BLaER1 treated with 17β-estradiol and CSF1 and Interleukin-3, amounts not matched to agents 10 nM and 100 nM (cell line): ENCODE data around the gene MCCD1.
"Not testable (repeated sequence)": the region's sequence is repeated elsewhere in the genome, so short reads cannot be mapped to it uniquely, and the experiment has no call there.

Experiments
- H3K27ac ChIP-seq, 11 experiments: shearing (Covaris generic); formaldehyde crosslinking; 2 replicates each; pipeline ENCODE4 v1.8.1; 2022
- H3K27me3 ChIP-seq, 11 experiments: shearing (Covaris generic); formaldehyde crosslinking; 2 replicates each; pipeline ENCODE4 v1.8.1; 2022
- H3K36me3 ChIP-seq, 11 experiments: shearing (Covaris generic); formaldehyde crosslinking; 2 replicates each; pipeline ENCODE4 v1.8.1; 2022
- H3K4me1 ChIP-seq, 10 experiments: shearing (Covaris generic); formaldehyde crosslinking; 2 replicates each; pipeline ENCODE4 v1.8.1; 2022
- H3K4me2 ChIP-seq, 11 experiments: shearing (Covaris generic); formaldehyde crosslinking; 2 replicates each; pipeline ENCODE4 v1.8.1; 2022
- H3K4me3 ChIP-seq, 10 experiments: shearing (Covaris generic); formaldehyde crosslinking; 2 replicates each; pipeline ENCODE4 v1.8.1; 2022
- H3K9ac ChIP-seq, 11 experiments: shearing (Covaris generic); formaldehyde crosslinking; 2 replicates each; pipeline ENCODE4 v1.8.1; 2022
- H3K9me3 ChIP-seq, 11 experiments: shearing (Covaris generic); formaldehyde crosslinking; replicated peaks in 1 of 11; 2 replicates each; pipeline ENCODE4 v1.8.1; 2022
- H4K20me1 ChIP-seq, 11 experiments: shearing (Covaris generic); formaldehyde crosslinking; 2 replicates each; pipeline ENCODE4 v1.8.1; 2022
- Cebpa-rat ChIP-seq, 11 experiments: shearing (Covaris generic); IDR thresholded peaks; 2 replicates each; pipeline ENCODE4 v1.8.1; 2022

MCCD1 gene, protein sequence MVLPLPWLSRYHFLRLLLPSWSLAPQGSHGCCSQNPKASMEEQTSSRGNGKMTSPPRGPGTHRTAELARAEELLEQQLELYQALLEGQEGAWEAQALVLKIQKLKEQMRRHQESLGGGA

DNA sequence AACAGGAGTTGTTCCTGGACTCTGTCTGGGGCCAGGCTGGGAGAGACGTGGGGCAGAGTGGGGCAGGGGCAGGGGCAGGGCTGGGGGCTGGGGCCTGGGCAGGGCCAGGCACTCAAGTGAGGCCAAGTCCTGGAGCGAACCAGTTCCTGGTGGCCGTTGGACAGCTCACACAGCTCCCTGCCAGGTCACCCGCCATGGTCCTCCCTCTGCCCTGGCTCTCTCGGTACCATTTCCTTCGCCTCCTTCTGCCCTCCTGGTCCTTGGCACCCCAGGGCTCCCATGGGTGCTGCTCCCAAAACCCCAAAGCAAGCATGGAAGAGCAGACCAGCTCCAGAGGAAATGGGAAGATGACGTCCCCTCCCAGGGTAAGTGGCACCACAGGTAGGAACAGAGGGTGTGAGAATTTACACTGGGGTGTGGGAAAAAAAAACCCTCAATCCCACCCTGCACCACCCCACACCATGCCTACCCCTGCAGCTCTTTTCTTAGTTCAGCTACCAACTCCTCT, at the start of gene MCCD1:
Gene MCCD1 (plus strand): TSS at position 142 of the 508 bp plus-strand sequence. CDS start 53 bp downstream, at position 195.
- TF ChIP-seq Cebpa-rat (IDR thresholded peaks at IDR 0.05) = no peak
- Histone ChIP-seq H3K27ac (no peak within 1 kb of the TSS), H3K4me3 (no peak within 1 kb of the TSS), H3K9ac (no peak within 1 kb of the TSS; a peak in 1 of 22 replicates), H3K27me3 (no peaks in the 10 kb centered on the region), H3K36me3 (peaks cover 43 to 51% (median 46%) of the 10 kb centered on the region in 11 experiments), H4K20me1 (peaks cover 43 to 72% (median 55%) of the 10 kb centered on the region in 11 experiments), H3K4me1 (peaks cover 0 to 11% (median 0%) of the 10 kb centered on the region in 10 experiments; a peak in 6 of 20 replicates), H3K9me3 (no peaks in the 10 kb centered on the region), H3K4me2 (no peak within 1 kb of the TSS)

DNA sequence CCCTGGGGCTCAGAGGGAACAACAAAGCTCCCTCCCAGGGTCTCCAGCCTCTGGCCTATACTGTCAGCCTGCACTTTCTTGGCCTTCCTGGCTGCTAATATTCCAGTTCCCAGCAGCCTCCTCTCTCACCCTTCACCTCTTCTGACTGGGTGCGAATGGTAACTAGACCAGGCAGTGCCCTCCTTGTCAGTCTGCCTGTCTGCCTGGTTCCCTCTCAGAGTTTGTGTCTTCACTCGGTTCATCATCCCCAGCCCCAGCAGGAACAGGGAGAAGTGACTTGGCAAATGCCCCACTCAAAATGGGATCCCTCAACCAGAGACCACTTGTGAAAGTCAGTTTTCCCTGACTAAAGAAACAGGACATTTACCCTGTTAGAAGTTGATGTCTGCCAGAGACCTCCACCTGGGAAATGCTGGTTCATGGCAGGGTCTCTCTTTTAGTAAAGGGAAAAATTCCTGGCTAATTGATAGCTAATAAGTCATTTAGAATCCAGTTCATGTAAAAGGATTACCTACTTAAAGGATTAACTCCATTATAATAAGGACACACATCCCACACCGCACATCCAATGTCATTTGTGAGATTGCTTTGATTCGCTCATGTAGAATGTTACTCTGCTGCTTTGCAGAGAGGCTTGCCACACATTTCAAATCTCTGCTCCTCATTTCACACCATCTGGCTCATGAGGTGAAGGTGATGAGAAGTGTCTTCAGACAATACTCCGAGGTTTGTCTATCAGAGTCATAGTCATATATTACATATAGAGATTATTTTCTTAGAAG, 49.4 kb upstream of the MCCD1 start:
- Histone ChIP-seq H3K4me1 (peaks cover 0 to 8% (median 0%) of the 10 kb centered on the region in 10 experiments; a peak in 7 of 20 replicates), H3K9ac (no peak overlapping the region), H3K9me3 (no peaks in the 10 kb centered on the region), H3K36me3 (peaks cover 0 to 13% (median 0%) of the 10 kb centered on the region in 11 experiments; a peak in 2 of 22 replicates), H3K27me3 (no peaks in the 10 kb centered on the region), H3K27ac (no peak overlapping the region), H3K4me3 (no peak overlapping the region), H3K4me2 (no peak overlapping the region), H4K20me1 (peaks cover 0 to 17% (median under 1%) of the 10 kb centered on the region in 11 experiments; a peak in 7 of 22 replicates)
- TF ChIP-seq Cebpa-rat (IDR thresholded peaks at IDR 0.05) = no peak

DNA sequence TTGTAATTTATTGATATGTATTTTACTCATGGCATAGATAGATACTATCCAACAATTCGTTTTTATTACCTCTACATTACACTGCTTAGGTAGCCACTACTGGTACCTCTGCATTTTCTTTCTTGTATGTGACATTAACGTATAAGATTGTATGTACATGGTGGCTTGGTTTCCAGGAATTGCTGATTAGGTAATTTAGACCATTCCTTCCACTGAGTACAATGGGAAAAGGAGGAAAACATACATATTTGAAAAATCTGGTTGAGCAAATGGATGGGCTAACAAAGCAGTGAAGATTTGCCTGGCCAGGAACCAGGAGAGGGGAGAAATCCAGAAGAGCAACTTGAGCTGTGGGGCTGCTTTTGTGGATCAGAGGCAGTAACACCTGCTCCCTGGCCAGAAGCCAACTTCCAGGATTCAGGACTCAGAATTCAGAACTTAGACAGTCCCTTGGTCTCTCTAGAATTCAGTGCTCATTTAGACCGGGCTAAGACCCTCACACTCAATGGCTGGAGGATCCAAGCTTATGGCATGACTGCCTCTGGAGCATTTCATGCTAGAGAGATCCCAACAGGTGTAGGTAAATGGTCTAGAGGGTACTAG, 48.7 kb upstream of the MCCD1 start:
- Histone ChIP-seq H3K4me2 (no peak overlapping the region), H3K36me3 (peaks cover 0 to 9% (median 0%) of the 10 kb centered on the region in 11 experiments; a peak in 2 of 22 replicates), H3K4me3 (no peak overlapping the region), H3K4me1 (peaks cover 0 to 1% (median 0%) of the 10 kb centered on the region in 10 experiments; a peak in 1 of 20 replicates), H3K9ac (no peak overlapping the region), H3K9me3 (no peaks in the 10 kb centered on the region), H4K20me1 (peaks cover 0 to 11% (median 0%) of the 10 kb centered on the region in 11 experiments; a peak in 4 of 22 replicates), H3K27ac (no peak overlapping the region), H3K27me3 (no peaks in the 10 kb centered on the region)
- TF ChIP-seq Cebpa-rat (IDR thresholded peaks at IDR 0.05) = no peak

DNA sequence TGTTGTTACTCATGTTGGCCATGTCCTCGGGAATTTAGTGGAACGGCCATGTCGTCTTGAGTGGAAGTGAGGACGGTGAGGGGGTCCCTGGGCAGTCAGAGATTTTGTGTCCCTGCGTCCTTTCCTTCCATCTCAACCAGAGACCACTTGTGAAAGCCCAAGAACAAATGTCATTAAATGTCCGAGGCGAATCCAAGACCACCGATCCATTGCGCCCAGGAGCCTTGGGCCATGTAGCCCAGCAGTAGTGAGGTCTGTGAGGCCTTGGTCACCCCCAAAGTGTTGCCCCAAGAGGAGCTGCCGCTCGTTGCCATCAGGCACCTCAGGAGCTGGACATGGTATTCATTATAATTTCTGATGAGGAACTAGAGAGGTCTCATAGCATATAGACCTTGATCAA, 48.2 kb upstream of the MCCD1 start:
- Histone ChIP-seq H3K4me3 (no peak overlapping the region), H3K9ac (no peak overlapping the region), H3K4me2 (no peak overlapping the region), H3K27ac (no peak overlapping the region), H3K9me3 (no peaks in the 10 kb centered on the region), H3K4me1 (no peaks in the 10 kb centered on the region), H4K20me1 (peaks cover 0 to 8% (median 0%) of the 10 kb centered on the region in 11 experiments; a peak in 3 of 22 replicates), H3K36me3 (peaks cover 0 to 6% (median 0%) of the 10 kb centered on the region in 11 experiments; a peak in 2 of 22 replicates), H3K27me3 (no peaks in the 10 kb centered on the region)
- no peak for TF ChIP-seq Cebpa-rat (IDR thresholded peaks at IDR 0.05)

DNA sequence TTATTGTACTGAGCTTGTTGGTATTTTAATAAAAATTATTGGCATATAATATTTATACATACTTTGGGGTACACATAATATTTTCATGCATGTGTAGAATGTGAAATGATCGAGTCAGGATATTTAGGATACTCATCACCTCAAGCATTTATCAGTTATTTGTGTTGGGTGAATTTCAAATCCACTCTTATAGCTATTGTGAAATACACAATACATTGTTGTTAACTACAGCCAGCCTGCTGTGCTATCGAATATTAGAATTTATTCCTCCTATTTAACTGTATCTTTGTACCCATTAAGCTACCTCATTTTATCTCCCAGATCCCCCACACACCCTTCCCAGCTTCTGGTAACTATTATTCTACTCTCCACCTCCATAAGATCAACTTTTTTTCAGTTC, 45.4 kb upstream of the MCCD1 start:
- Histone ChIP-seq H4K20me1 (no peaks in the 10 kb centered on the region; a peak in 1 of 22 replicates), H3K27me3 (no peaks in the 10 kb centered on the region), H3K27ac (no peak overlapping the region), H3K4me2 (no peak overlapping the region), H3K4me3 (no peak overlapping the region), H3K9me3 (peaks cover 0 to 8% (median 0%) of the 10 kb centered on the region in 11 experiments; a peak in 2 of 22 replicates), H3K36me3 (peaks cover 0 to 16% (median 0%) of the 10 kb centered on the region in 11 experiments; a peak in 5 of 22 replicates), H3K4me1 (peaks cover 0 to 8% (median 0%) of the 10 kb centered on the region in 10 experiments; a peak in 4 of 20 replicates), H3K9ac (no peak overlapping the region)
- no peak for TF ChIP-seq Cebpa-rat (IDR thresholded peaks at IDR 0.05)

DNA sequence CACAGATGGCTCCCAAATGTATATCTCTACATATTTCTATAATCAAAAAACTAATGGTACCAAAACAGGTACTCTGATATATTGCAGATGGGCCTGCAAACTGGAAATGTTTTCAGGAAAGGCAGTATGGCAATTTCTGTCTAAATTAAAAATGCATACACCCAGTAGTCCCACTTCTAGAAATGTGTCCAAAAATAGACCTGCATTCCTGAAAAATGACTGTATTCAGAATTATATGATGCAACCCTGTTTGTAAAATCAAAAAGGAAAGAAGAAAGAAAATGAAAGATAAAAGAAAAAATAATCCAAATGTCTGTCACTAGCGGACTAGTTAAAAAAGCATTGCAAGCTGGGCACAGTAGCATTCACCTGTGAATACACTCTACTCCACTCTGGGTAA, 43.7 kb upstream of the MCCD1 start:
- no peak overlapping the region for H3K4me3 ChIP-seq
- TF ChIP-seq Cebpa-rat (IDR thresholded peaks at IDR 0.05) = no peak
- no peaks in the 10 kb centered on the region for H4K20me1 ChIP-seq
- peaks cover 0 to 27% (median 0%) of the 10 kb centered on the region in 11 experiments; a peak in 6 of 22 replicates for H3K36me3 ChIP-seq
- H3K4me2 ChIP-seq = no peak overlapping the region
- no peak overlapping the region for H3K27ac ChIP-seq
- H3K4me1 ChIP-seq = peaks cover 0 to 9% (median under 1%) of the 10 kb centered on the region in 10 experiments; a peak in 5 of 20 replicates
- no peaks in the 10 kb centered on the region for H3K27me3 ChIP-seq
- H3K9ac ChIP-seq = no peak overlapping the region; a peak in 1 of 22 replicates
- H3K9me3 ChIP-seq = peaks cover 0 to 8% (median 0%) of the 10 kb centered on the region in 11 experiments; a peak in 2 of 22 replicates

DNA sequence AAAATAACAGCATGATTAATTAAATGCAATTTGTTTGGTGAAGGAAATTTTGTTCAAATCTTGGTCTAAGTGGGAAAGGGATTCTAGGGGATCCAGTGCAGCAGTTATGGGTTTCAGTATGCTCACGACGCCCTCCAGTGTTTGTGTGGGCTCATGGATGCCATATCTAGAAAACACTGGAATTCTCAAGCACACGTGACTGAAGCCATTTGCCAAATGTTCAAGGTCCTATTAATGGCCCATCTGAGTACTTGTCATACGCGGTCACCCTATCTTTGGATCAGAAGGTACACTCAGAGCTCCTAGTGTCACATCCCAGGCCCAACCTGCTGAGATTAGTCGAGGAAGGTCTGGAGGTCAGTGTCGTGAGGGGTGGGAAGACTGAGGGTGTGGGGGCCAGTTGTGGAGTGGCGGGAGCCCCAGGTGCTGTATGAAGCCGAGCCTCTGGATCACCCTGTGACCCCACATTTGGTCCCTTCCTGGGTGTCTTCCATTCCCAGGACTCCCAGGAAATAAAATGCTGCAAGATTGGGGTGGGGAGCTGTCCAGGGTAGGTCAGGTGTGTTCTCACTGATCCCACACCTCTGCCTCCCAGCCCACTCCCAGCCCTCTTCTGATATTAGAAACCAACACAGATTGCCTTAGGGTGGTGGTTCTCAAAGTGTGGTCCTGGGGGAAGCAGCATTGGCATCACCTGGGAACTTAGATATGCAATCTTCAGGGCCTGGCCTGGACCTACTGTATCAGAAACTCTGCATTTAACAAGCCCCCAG, 42.5 kb upstream of the MCCD1 start:
- H3K27me3 ChIP-seq, H4K20me1 ChIP-seq, H3K4me2 ChIP-seq, H3K27ac ChIP-seq, H3K9ac ChIP-seq, H3K9me3 ChIP-seq, H3K4me3 ChIP-seq: not testable (repeated sequence)
- Histone ChIP-seq H3K36me3 (peaks cover 0 to 27% (median 0%) of the 10 kb centered on the region in 11 experiments; a peak in 6 of 22 replicates), H3K4me1 (peaks cover 3 to 21% (median 10%) of the 10 kb centered on the region in 10 experiments; a peak in 14 of 20 replicates)

DNA sequence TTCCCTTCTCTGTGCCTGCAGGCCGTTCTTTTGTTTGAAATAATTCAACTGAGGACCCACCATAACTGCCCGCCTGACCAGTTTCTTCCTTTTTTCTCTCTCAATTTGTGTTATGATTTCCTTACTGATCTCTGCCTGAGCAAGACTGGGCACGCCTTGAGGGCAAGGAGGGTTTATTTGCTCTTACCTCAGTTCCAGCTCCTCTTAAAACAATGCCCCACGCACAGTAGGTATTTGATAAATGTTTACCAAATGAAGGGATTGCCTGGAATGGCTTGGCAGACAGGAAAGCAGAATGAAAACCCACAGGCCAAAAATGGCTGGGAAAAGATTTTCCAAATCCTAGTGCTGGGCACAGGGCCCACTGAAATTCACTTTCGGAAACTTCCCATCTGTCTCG, 41.1 kb upstream of the MCCD1 start:
- not testable (repeated sequence) for H3K27me3 ChIP-seq, H3K9me3 ChIP-seq, H3K9ac ChIP-seq, H4K20me1 ChIP-seq, H3K4me2 ChIP-seq, H3K4me3 ChIP-seq
- peaks cover 17 to 35% (median 24%) of the 10 kb centered on the region in 10 experiments for H3K4me1 ChIP-seq
- peak overlapping the region in 7 of 11 experiments; percentile 17 to 62 (median 38); a peak in 10 of 22 replicates for H3K27ac ChIP-seq
- H3K36me3 ChIP-seq = peaks cover 0 to 27% (median 0%) of the 10 kb centered on the region in 11 experiments; a peak in 5 of 22 replicates
